Measurements from ENCODE around the gene BNIP5.

- TF ChIP-seq, protein P1, sequence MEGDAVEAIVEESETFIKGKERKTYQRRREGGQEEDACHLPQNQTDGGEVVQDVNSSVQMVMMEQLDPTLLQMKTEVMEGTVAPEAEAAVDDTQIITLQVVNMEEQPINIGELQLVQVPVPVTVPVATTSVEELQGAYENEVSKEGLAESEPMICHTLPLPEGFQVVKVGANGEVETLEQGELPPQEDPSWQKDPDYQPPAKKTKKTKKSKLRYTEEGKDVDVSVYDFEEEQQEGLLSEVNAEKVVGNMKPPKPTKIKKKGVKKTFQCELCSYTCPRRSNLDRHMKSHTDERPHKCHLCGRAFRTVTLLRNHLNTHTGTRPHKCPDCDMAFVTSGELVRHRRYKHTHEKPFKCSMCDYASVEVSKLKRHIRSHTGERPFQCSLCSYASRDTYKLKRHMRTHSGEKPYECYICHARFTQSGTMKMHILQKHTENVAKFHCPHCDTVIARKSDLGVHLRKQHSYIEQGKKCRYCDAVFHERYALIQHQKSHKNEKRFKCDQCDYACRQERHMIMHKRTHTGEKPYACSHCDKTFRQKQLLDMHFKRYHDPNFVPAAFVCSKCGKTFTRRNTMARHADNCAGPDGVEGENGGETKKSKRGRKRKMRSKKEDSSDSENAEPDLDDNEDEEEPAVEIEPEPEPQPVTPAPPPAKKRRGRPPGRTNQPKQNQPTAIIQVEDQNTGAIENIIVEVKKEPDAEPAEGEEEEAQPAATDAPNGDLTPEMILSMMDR (IDR thresholded peaks at IDR 0.05), result no peak
- no peak for TF ChIP-seq POLR2A (IDR thresholded peaks at IDR 0.05)
These were observed 49.8 kb downstream of the BNIP5 start for GRCh38 chr6:36286858-36287257.
